Fibroblast of pulmonary artery (primary cell): ENCODE results near the gene ZNF484.
"Not testable (repeated sequence)": the region's sequence is repeated elsewhere in the genome, so short reads cannot be mapped to it uniquely, and the experiment has no call there.

ENCODE experiments used
- DNase-seq: peaks from one replicate; pipeline ENCODE4 v3.0.0-alpha.2; 2010; ENCODE audit warnings: low read depth
- H3K4me3 ChIP-seq: replicated peaks from 2 replicates; pipeline ENCODE4 v1.5.1; 2011; ENCODE audit warnings: low read depth, mild to moderate bottlenecking, control low read depth, low read length, moderate library complexity
- TF ChIP-seq, protein P1 (sequence below): IDR thresholded peaks from 2 replicates; pipeline ENCODE4 v1.5.1; 2011; ENCODE audit warnings: mild to moderate bottlenecking, control low read depth, low read length, inconsistent platforms; ENCODE audit errors: missing control alignments

The ZNF484 gene

DNA sequence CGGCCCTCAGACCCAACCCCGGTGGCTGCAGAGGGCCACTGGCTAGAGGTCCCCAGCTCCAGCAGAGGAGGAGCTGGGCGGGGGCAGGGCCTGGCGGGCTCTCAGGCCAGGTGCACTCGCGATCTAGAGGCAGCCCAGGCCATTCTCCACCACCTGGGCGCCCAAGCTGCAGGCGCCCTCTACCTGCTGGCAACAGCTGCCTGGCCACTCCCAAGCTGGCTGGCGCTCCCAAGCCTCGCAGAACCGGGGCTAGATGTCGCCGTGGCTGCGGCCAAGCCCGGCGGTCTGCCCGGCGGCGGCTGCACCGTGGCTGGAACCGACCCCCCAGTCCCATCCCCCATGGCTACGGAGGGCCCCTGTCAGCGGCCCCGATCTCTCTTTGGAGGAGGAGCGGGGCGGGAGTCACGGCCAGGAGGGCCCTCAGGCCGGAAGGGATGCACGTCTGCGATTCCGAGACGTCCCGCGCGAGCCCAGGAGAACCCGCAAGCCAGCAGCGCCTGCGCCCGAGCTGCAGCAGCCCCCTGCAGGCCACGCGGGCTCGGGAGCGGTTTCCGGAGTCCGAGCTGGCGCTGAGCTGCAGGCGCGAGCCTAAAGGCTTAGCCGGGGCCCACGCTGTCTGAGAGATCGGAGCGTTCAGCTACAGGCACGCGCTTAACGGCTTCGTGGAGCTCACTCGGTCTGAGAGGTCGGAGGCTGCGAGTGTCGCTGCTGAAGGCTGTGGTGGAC, 68.9 kb downstream of the ZNF484 start:
- peak; percentile 77 for DNase-seq
- H3K4me3 ChIP-seq, result peak overlapping the region; percentile 17
- TF ChIP-seq, protein P1, sequence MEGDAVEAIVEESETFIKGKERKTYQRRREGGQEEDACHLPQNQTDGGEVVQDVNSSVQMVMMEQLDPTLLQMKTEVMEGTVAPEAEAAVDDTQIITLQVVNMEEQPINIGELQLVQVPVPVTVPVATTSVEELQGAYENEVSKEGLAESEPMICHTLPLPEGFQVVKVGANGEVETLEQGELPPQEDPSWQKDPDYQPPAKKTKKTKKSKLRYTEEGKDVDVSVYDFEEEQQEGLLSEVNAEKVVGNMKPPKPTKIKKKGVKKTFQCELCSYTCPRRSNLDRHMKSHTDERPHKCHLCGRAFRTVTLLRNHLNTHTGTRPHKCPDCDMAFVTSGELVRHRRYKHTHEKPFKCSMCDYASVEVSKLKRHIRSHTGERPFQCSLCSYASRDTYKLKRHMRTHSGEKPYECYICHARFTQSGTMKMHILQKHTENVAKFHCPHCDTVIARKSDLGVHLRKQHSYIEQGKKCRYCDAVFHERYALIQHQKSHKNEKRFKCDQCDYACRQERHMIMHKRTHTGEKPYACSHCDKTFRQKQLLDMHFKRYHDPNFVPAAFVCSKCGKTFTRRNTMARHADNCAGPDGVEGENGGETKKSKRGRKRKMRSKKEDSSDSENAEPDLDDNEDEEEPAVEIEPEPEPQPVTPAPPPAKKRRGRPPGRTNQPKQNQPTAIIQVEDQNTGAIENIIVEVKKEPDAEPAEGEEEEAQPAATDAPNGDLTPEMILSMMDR, result peak; percentile 27

DNA sequence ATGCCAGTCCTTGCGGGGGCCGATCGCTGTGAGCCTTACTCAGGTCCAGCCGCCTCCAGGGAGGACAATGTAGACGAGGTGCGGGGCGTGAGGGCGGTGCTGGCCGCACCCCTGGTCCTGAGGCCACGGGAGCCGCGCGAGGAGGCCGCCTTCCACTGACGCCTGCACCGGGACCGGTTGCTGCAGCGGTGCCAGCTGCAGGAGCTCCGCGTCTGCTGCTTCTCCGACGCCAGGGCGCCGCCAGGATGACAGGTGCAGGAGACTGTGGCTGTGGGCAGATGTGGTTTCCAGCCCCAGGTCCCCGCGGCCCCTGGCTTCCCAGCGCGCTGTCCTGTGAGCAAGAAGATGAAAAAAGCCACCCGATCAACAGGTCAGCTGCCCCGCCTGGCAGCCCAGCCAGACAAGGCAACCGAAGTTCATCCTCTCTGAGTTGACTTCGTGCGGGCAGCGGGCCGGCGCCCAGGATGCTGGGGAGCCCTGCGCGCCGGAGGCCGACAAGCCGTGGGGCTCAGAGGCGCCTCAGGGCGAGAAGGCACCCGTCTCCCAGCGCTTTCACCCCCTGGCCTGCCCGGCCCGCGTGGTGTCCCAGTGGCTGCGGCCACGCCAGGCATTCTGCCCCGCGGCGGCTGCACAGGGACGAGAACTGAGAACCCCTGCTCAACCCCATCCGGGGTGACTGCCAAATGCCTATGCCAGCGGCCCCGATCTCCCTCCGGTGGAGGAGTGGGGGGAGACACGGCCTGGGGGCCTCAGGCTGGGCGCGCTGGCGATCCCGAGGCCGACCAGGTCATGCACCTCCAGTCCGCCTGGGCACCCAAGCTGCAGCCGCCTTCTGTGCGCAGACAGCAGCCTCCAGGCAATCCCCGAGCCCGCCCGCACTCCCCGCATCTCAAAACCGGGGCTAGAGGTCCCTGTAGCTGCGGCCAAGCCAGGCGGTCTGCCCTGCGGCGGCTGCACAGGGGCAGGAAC, 69.8 kb downstream of the ZNF484 start:
- no peak overlapping the region for H3K4me3 ChIP-seq
- TF ChIP-seq, protein P1, result no peak
- no peak for DNase-seq

DNA sequence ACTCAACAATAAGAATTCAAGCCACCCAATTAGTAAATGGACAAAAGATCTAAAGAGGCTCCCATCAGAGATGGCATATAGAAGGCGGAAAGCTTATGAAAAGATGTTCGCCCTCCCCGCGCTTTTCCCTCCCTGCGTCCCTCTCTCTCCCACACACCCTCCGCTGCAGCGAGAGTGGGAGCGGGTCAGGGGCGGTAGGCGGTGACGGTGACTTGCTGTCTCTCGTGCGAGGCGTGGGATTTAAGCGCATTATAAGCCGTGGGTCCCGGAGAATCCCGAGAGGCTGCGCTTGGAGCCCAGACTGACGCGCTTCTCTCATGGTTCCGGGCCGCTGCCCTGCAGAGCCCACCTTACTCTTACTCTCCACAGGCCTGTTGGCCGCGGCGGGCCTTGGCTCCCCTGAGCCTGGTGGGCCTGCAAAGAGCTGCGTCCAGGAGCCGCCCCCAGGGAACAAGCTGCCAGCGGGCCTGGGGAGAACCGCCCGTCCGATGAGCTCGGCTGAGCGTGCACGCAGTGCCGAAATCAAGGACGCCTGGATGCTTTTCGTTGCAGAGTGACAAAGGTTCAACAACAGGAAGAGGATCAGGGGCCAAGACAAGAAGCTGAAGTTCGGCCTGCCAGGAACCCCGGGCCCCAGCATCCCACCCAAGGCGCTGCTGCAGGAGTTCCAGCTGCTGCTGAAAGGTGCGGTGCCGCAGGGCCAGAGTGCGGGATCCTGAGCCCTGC, 70.6 kb downstream of the ZNF484 start:
- TF ChIP-seq, protein P1, result no peak
- H3K4me3 ChIP-seq, result no peak overlapping the region
- DNase-seq, result no peak

DNA sequence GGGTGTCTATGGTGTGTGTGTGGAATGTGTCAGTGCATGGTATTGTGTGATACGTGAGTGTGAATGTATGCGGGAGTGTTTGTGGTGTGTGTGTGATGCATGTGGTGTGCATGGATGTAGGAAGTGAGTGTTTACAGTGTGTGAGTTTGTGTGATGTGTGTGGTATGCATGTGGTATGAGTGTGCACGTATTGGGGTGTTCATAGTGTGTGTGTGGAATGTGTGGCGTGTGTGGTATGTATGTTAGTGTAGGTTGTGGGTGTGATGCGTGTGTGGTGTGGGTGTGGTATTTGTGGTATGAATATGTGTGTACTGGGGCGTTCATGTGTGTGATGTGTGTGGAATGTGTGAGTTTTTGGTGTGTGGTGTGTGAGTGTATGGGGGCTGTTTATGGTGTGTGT, 73.1 kb downstream of the ZNF484 start:
- DNase-seq, result no peak
- TF ChIP-seq, protein P1, result no peak
- no peak overlapping the region for H3K4me3 ChIP-seq

DNA sequence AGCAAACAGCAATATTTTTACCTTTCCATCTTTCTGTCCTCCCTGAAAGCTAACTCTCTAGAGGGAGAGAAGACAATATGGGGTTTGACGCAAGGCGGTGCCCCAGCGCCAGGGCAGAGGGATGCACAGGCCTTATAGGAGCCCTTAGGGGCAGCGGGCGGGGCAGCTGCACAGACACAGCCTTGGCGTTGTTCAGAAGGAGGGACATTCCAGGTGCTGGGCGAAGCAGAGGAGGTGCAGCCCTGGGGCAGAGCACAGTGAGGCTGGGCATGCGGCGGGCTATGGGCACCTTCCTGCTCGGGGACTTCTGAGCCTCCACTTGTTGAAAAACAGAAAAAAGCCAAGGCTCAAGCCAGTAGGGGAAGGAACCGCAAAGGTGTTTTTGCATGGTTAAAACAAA, 79.5 kb downstream of the ZNF484 start:
- DNase-seq, result no peak
- H3K4me3 ChIP-seq, result no peak overlapping the region
- TF ChIP-seq, protein P1, result no peak

DNA sequence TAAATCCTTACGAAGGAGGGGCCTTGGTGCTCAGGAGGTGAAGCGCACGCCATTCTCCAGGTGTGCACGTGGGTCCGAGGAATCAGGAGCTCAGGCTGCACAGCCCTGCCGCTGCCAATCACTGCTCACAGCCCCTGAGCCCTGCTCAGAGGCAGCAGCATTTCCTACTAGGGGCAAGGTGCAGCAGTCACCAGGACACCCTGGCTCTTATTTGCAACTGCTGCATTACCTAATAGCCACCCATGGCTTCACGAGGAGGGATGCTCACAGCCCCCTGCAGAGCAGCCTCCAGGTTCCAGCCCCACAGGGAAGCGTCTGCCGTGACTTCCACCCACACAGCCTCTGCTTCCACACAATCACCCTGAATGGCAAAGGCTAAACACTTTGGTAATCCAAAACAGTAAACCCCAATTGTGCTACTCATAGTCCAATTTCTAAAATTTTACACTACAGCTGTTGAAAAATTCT, 81.5 kb downstream of the ZNF484 start:
- not testable (repeated sequence) for H3K4me3 ChIP-seq, DNase-seq
